T-cell (primary cell): ENCODE measurements around the gene NUP98. TPM values are rescaled to one million over a fixed set of nuclear protein-coding genes. Genes with fewer than 3 reads are reported as not detected.
A peak's percentile ranks its signal among the peaks of the same experiment; 100 is the strongest.

Experiments
- ATAC-seq, 4 experiments: fragments of 200-7000 bp in 3 of 4; fragments of 150-1000 bp in 1 of 4; cut with Tn5 transposase; replicated peaks in 1 of 4; 1 replicate in 3 of 4; 2 replicates in 1 of 4; pipeline ENCODE4 v1.10.0; 2021; ENCODE audit warnings: moderate library complexity in 3 of 4, mild to moderate bottlenecking in 2 of 4, moderate number of reproducible peaks in 1 of 4
- CTCF ChIA-PET, 2 donors: fragments of 300-600 bp; sonication (Branson Sonifier 250); formaldehyde crosslinking; loops; one replicate each; lab custom pipeline; 2022; ENCODE audit warnings: antibody characterized with exemption in 2 of 2; lab: Charles Lee
- POLR2A ChIA-PET, 2 donors: fragments of 300-600 bp; sonication (Branson Sonifier 250); formaldehyde crosslinking; loops; one replicate each; lab custom pipeline; 2022; ENCODE audit warnings: antibody characterized with exemption in 2 of 2; lab: Charles Lee
- DNase-seq, 35 experiments: peaks; one replicate each; pipeline versions ENCODE4 v3.0.0 to v3.0.0-alpha.2; 2013 to 2023
- H3K27ac ChIP-seq: one replicate; pipeline ENCODE4 v1.5.1; 2013; ENCODE audit warnings: low read length
- H3K27me3 ChIP-seq, 2 experiments: replicated peaks in 1 of 2; 1 replicate in 1 of 2; 2 replicates in 1 of 2; pipeline versions ENCODE4 v1.6.1 to v1.7.0; 2013; ENCODE audit warnings: low read length in 1 of 2, mixed read lengths in 1 of 2; ENCODE audit not compliant: control insufficient read depth in 2 of 2, insufficient read depth in 2 of 2; ENCODE audit errors: extremely low read depth in 1 of 2
- H3K36me3 ChIP-seq, 2 donors: 1 replicate in 1 of 2; 2 replicates in 1 of 2; pipeline versions ENCODE4 v1.6.1 to v1.7.0; 2013; ENCODE audit warnings: low read length in 1 of 2; ENCODE audit not compliant: control insufficient read depth in 2 of 2, insufficient read depth in 1 of 2; ENCODE audit errors: extremely low read depth in 1 of 2
- H3K4me1 ChIP-seq, 2 experiments: 1 replicate in 1 of 2; 2 replicates in 1 of 2; pipeline versions ENCODE4 v1.6.1 to v1.7.0; 2013; ENCODE audit warnings: low read length in 2 of 2, mixed read lengths in 1 of 2; ENCODE audit not compliant: insufficient read depth in 2 of 2, control insufficient read depth in 1 of 2; ENCODE audit errors: extremely low read depth in 1 of 2
- H3K4me3 ChIP-seq, 2 donors: 1 replicate in 1 of 2; 2 replicates in 1 of 2; pipeline versions ENCODE4 v1.5.1 to v1.7.0; 2013; ENCODE audit warnings: mild to moderate bottlenecking in 2 of 2, low read length in 1 of 2, moderate library complexity in 1 of 2; ENCODE audit not compliant: control insufficient read depth in 1 of 2; ENCODE audit errors: extremely low read depth in 1 of 2
- H3K9me3 ChIP-seq: 2 replicates; pipeline ENCODE4 v1.7.0; 2013
- H3K27ac Mint-ChIP-seq, 2 donors: one replicate each; pipeline ENCODE4 v1.8.0; 2020 to 2021; ENCODE audit warnings: mild to moderate bottlenecking in 2 of 2, mixed read lengths in 2 of 2
- H3K27me3 Mint-ChIP-seq, 2 donors: one replicate each; pipeline ENCODE4 v1.8.0; 2021 to 2022; ENCODE audit warnings: mixed read lengths in 2 of 2
- H3K36me3 Mint-ChIP-seq: one replicate; pipeline ENCODE4 v1.8.0; 2021; ENCODE audit warnings: mixed read lengths
- H3K4me1 Mint-ChIP-seq, 3 donors: one replicate each; pipeline ENCODE4 v1.8.0; 2020 to 2022; ENCODE audit warnings: mixed read lengths in 3 of 3, mild to moderate bottlenecking in 1 of 3
- H3K4me3 Mint-ChIP-seq, 3 donors: one replicate each; pipeline ENCODE4 v1.8.0; 2020 to 2022; ENCODE audit warnings: mild to moderate bottlenecking in 3 of 3, mixed read lengths in 3 of 3, moderate library complexity in 3 of 3
- H3K9me3 Mint-ChIP-seq, 3 donors: one replicate each; pipeline ENCODE4 v1.8.0; 2020 to 2022; ENCODE audit warnings: mixed read lengths in 3 of 3
- WGBS: methylation state at CpG from one replicate; pipeline ENCODE4 v1.1.5; 2013; ENCODE audit warnings: missing lambda C conversion rate; ENCODE audit not compliant: insufficient coverage; 5-methylcytosine and 5-hydroxymethylcytosine counted together
- total RNA-seq, 35 experiments: library from RNA in 6 of 35; stranded (reverse) in 6 of 35; fragments of 120-200 nt in 1 of 35; gene quantifications; one replicate each; pipeline versions ENCODE4 v1.2.1 to v1.2.4 and lab custom pipeline; 2013 to 2026

NUP98 gene
- total RNA-seq, 5 donors from 2014 or later (not counting 1 experiment from before 2014, with no cell fraction given): 89.1 to 105 (median 102) TPM

GRCh38 chr11:3641701-3642070 lies 155.7 kb downstream of the NUP98 start, which contains the start of gene ART5:
Gene ART5, minus strand, starts transcription at chr11:3641992. Its CDS starts 130 bp downstream, at chr11:3641862.
- peak in 1 of 35 experiments; percentile 8 for DNase-seq
- Histone ChIP-seq H3K36me3 (no peaks in the 10 kb centered on the region), H3K4me1 (peaks cover 0 to 15% of the 10 kb centered on the region in 2 experiments), H3K4me3 (peak within 1 kb of the TSS; percentile 54 to 63), H3K27me3 (peaks cover 6 to 69% of the 10 kb centered on the region in 2 experiments), H3K27ac (no peak within 1 kb of the TSS), H3K9me3 (no peaks in the 10 kb centered on the region)
- no peak for ATAC-seq
- CTCF ChIA-PET: no interaction called here
- Mint-ChIP-seq H3K4me1 (peaks cover 9 to 12% (median 10%) of the 10 kb centered on the region in 3 donors), H3K4me3 (peak within 1 kb of the TSS; percentile 77 to 82 (median 80)), H3K27me3 (peaks cover 22 to 25% of the 10 kb centered on the region in 2 donors), H3K36me3 (no peaks in the 10 kb centered on the region), H3K27ac (peak within 1 kb of the TSS in 1 of 2 donors; percentile 56), H3K9me3 (no peaks in the 10 kb centered on the region)
- POLR2A ChIA-PET: no interaction called here
- 57% methylated on average over 14 of the region's 21 CpGs for WGBS

DNA sequence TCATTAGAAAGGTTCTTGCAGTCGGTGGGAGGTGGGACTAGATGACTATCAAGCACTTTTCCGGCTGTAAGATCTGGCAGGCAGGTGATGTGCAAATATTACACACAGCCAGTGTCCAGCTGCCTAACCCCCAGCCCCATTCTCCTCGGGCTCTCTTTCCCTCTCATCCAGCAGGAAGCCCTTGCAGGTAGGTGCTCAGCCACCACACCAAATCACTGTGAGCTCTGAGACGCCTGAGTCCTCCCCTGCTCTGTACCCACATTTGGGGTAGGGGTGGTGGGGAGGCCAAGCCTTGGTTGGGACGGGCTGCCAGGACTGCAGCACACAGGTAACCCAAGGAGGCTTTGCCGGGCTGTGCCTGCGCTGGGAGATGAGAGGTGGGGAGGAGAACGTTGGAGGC lies 156.2 kb downstream of the NUP98 start:
- POLR2A ChIA-PET: no interaction called here
- H3K4me1 Mint-ChIP-seq: peaks cover 9 to 12% (median 10%) of the 10 kb centered on the region in 3 donors
- H3K27me3 ChIP-seq: peaks cover 6 to 70% of the 10 kb centered on the region in 2 experiments
- peaks cover 0 to 15% of the 10 kb centered on the region in 2 experiments for H3K4me1 ChIP-seq
- no peak overlapping the region for H3K27ac ChIP-seq
- DNase-seq (no peak), ATAC-seq (no peak)
- H3K4me3 ChIP-seq: no peak overlapping the region
- H3K4me3 Mint-ChIP-seq: peak overlapping the region; percentile 51 to 80 (median 65)
- 82% methylated on average over 4 of the region's 8 CpGs for WGBS
- H3K9me3 Mint-ChIP-seq: no peaks in the 10 kb centered on the region
- CTCF ChIA-PET: no interaction called here
- peak overlapping the region in 1 of 2 donors; percentile 56 for H3K27ac Mint-ChIP-seq
- peaks cover 17 to 21% of the 10 kb centered on the region in 2 donors for H3K27me3 Mint-ChIP-seq
- H3K9me3 ChIP-seq: no peaks in the 10 kb centered on the region
- H3K36me3 ChIP-seq: no peaks in the 10 kb centered on the region
- no peaks in the 10 kb centered on the region for H3K36me3 Mint-ChIP-seq

- DNase-seq: no peak
- no peak overlapping the region for H3K4me3 Mint-ChIP-seq
Measured at GRCh38 chr11:3639841-3640240, 157.5 kb downstream of the NUP98 start.

DNA sequence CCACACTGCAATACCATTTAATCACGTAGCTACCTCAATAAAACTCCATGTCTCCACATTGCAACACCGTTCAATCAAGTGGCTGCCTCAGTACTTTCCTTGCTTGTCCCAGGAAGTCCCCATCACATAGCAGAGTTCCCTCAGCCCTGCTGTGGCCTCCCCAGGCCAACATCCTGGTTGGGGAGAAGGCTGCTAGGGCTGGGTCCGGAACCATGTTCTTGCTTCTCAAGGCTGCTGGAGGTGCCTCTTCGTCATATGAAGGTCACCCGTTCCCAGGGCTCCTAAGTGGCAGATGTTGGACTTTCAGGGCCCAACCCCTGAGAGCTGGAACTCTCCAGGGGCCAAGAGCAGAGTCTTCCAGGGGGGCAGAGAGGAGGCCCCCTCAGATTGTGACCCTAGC lies 158.8 kb downstream of the NUP98 start:
- peaks cover 3 to 47% of the 10 kb centered on the region in 2 experiments for H3K27me3 ChIP-seq
- H3K27ac ChIP-seq: no peak overlapping the region
- H3K27ac Mint-ChIP-seq: no peak overlapping the region
- peaks cover 0 to 15% of the 10 kb centered on the region in 2 experiments for H3K4me1 ChIP-seq
- ATAC-seq: no peak
- H3K9me3 Mint-ChIP-seq: no peaks in the 10 kb centered on the region
- POLR2A ChIA-PET: no interaction called here
- H3K27me3 Mint-ChIP-seq: peaks cover 0 to 3% of the 10 kb centered on the region in 2 donors
- peaks cover 9 to 12% (median 10%) of the 10 kb centered on the region in 3 donors for H3K4me1 Mint-ChIP-seq
- H3K36me3 Mint-ChIP-seq: no peaks in the 10 kb centered on the region
- WGBS: 80% methylated on average over 5 of the region's 5 CpGs
- no peaks in the 10 kb centered on the region for H3K9me3 ChIP-seq
- no peaks in the 10 kb centered on the region for H3K36me3 ChIP-seq
- CTCF ChIA-PET: no interaction called here
- H3K4me3 ChIP-seq: no peak overlapping the region
- no peak for DNase-seq
- H3K4me3 Mint-ChIP-seq: no peak overlapping the region

More at GRCh38 chr11:3639841-3640240, 157.5 kb downstream of the NUP98 start:
- no peaks in the 10 kb centered on the region for H3K9me3 Mint-ChIP-seq
- Histone ChIP-seq H3K9me3 (no peaks in the 10 kb centered on the region), H3K27me3 (peaks cover 6 to 58% of the 10 kb centered on the region in 2 experiments), H3K4me1 (peaks cover 0 to 15% of the 10 kb centered on the region in 2 experiments), H3K27ac (no peak overlapping the region), H3K4me3 (no peak overlapping the region), H3K36me3 (no peaks in the 10 kb centered on the region)
- ChIA-PET POLR2A (interaction anchor here in 1 of 2 donors (0.6 kb wide), 1 partner anchor 217 kb away, joined by 3 read pairs; no protein-coding TSS in a partner anchor), CTCF (no interaction called here)
- H3K36me3 Mint-ChIP-seq: no peaks in the 10 kb centered on the region
- H3K4me1 Mint-ChIP-seq: peaks cover 9 to 12% (median 10%) of the 10 kb centered on the region in 3 donors
- WGBS: 96% methylated on average over 13 of the region's 14 CpGs
- no peak overlapping the region for H3K27ac Mint-ChIP-seq
- no peak for ATAC-seq
- peaks cover 8 to 12% of the 10 kb centered on the region in 2 donors for H3K27me3 Mint-ChIP-seq

DNA sequence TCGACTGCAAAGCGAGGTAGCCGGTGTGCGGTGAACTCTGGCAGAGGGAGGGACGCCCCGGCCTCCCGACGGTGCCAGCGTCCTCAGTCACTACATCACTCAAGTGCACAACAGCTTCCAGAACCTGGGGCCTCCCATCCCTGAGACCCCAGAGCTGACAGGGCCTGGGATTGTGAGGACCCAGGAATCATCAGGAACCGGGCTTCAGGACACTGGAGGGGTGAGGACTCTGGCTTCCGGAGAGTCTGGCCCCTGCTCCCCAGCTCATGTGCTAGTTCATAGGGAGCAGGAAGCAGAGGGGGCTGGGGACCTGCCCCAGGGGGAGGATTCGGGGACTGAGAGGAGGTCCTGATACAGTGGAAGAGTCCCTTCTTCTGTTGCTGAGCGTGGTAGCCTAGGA lies 160.2 kb downstream of the NUP98 start:
- Histone ChIP-seq H3K36me3 (no peaks in the 10 kb centered on the region), H3K27me3 (peaks cover 0 to 34% of the 10 kb centered on the region in 2 experiments), H3K27ac (no peak overlapping the region), H3K4me1 (peaks cover 0 to 7% of the 10 kb centered on the region in 2 experiments), H3K9me3 (no peaks in the 10 kb centered on the region), H3K4me3 (no peak overlapping the region)
- H3K27ac Mint-ChIP-seq: no peak overlapping the region
- no peaks in the 10 kb centered on the region for H3K36me3 Mint-ChIP-seq
- ChIA-PET POLR2A (no interaction called here), CTCF (no interaction called here)
- no peaks in the 10 kb centered on the region for H3K9me3 Mint-ChIP-seq
- DNase-seq (no peak), ATAC-seq (no peak)
- peaks cover 0 to 3% of the 10 kb centered on the region in 2 donors for H3K27me3 Mint-ChIP-seq
- H3K4me1 Mint-ChIP-seq: peaks cover 3 to 6% (median 5%) of the 10 kb centered on the region in 3 donors
- no peak overlapping the region for H3K4me3 Mint-ChIP-seq
- WGBS: 83% methylated on average over 6 of the region's 13 CpGs

DNA sequence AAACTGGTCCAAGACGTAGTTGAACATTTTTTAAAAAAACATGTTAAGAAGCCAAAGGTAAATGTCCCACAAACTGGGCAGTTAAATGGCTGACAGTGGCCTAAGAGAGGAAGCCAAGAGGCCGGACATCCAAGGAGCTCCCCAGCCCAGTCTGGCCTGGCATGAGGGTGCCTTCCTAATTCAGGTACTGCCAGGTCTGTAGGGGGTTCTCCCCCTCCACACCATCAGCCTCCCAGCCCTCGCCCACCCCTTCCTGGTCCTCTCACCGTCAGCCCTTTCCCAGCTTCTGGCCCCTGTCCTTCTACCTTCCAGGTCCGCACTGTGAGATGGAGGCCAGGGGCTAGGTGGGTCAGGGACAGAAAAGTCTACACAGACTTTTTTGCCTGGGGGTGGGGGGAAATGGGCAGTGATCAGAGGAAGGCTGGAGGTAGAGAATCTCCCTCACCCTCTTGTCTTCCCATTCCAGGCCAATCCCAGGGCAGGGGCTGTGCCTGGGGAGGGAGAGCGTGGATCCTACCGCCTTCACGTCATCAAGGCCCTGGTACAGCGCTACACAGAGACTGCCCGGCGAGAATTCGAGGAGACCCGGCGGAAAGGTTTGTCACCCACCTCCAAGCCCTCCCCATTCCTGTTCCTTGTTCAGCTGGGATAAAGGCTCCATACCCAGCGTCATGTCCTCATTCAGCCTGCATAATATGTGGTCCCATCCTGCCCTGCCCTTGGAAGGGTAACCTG lies 161.5 kb downstream of the NUP98 start:
- H3K27me3 Mint-ChIP-seq: no peaks in the 10 kb centered on the region
- Histone ChIP-seq H3K27me3 (peaks cover 0 to 24% of the 10 kb centered on the region in 2 experiments), H3K4me3 (no peak overlapping the region), H3K9me3 (no peaks in the 10 kb centered on the region), H3K27ac (no peak overlapping the region), H3K4me1 (no peaks in the 10 kb centered on the region), H3K36me3 (no peaks in the 10 kb centered on the region)
- WGBS: 76% methylated on average over 11 of the region's 15 CpGs
- H3K27ac Mint-ChIP-seq: no peak overlapping the region
- ChIA-PET CTCF (no interaction called here), POLR2A (no interaction called here)
- DNase-seq (no peak), ATAC-seq (no peak)
- no peaks in the 10 kb centered on the region for H3K4me1 Mint-ChIP-seq
- H3K36me3 Mint-ChIP-seq: no peaks in the 10 kb centered on the region
- no peak overlapping the region for H3K4me3 Mint-ChIP-seq
- no peaks in the 10 kb centered on the region for H3K9me3 Mint-ChIP-seq
